H54 (cell line): ENCODE results near the gene JUP.
"Not testable (repeated sequence)": the region's sequence is repeated elsewhere in the genome, so short reads cannot be mapped to it uniquely, and the experiment has no call there.

Experiments
- DNase-seq: peaks from one replicate; pipeline ENCODE4 v3.0.0; 2011; ENCODE audit warnings: low spot score, mixed read lengths; ENCODE audit not compliant: insufficient read length
- FAIRE-seq: peaks from 3 replicates; lab custom pipeline; 2011; peaks lifted over from hg19 to GRCh38; lab: Jason Lieb, UNC
- POLR2A ChIP-seq: IDR thresholded peaks from 2 replicates; pipeline ENCODE4 v1.6.1; 2011; ENCODE audit warnings: low read depth, mild to moderate bottlenecking, low read length

The JUP gene

DNA sequence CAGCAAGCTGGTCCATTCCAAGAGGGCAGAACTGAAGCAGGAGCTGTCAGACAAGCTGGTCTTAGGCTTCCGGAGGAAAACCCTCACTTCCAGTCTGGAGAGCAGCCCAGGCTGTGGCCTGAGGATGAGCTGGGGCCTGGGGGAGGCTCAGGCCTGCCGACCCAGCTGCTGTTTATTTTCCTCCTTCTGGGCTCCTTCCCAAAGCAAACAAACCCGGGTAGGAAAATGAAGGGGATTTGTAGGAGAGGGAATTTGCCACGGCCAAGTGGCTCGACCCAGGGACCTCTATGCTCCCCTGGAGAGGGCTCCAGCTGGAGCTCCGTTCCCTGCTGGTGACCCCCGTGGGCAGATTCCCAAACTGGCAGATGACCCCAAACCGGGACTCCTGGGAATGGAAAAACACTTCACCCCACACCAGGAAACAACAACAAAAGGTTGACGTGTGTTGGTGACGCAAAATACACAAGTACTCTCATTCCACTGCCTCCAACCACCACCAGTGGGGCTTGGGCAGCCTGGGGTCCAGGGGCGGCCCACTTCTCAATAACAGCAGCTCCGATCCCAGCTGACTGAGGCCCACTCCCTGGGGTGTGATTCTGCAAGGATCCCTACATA, 8.8 kb downstream of the JUP start:
- no peak for FAIRE-seq
- no peak; the same call in 1 of the 2 replicates for TF ChIP-seq POLR2A
- peak; percentile 90 for DNase-seq

DNA sequence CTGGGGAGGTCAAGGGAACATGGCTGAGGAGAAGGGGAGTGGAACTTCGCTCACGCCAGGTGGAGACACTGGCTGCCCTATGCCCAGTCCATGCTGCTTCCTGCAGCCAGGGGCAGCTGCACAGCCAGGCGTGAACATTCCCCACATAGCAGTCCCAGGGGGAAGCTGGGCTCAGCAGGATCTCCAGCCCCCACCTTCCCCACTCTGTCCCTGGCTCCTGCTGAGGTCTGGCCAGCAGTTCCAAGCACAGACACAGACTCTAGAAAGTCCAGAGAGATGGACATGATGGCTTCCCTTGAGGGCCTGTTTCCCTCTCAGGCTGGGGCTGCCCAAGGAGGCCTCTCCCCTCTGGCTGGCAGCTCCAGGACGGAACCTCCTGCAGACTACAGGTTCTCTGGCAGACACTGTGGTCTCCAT, 9.3 kb downstream of the JUP start:
- DNase-seq (peak; percentile 54), FAIRE-seq (no peak)
- TF ChIP-seq POLR2A = no peak

DNA sequence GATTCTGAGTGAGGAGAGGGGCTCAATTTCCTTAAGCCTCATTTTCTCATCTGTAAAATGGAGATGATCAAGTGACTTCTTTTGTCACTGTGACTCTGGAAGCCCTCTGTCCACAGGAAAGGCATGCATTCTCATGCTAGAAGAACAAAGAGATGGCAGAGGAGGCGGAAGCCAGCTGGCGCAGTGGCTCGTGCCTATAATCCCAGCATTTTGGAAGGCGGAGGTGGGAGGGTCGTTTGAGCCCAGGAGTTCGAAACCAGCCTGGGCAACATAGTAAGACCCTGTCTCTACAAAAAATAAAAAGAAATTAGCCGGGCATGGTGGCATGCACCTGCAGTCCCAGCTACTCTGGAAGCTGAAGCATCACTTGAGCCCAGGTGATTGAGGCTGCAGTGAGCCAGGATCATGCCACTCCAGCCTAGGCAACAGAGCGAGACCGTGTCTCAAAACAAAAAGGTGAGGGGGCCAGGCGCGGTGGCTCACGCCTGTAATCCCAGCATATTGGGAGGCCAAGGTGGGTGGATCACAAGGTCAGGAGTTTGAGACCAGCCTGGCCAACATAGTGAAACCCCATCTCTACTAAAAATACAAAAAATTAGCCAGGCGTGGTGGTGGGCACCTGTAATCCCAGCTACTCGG, 10.1 kb downstream of the JUP start:
- DNase-seq, FAIRE-seq: not testable (repeated sequence)

DNA sequence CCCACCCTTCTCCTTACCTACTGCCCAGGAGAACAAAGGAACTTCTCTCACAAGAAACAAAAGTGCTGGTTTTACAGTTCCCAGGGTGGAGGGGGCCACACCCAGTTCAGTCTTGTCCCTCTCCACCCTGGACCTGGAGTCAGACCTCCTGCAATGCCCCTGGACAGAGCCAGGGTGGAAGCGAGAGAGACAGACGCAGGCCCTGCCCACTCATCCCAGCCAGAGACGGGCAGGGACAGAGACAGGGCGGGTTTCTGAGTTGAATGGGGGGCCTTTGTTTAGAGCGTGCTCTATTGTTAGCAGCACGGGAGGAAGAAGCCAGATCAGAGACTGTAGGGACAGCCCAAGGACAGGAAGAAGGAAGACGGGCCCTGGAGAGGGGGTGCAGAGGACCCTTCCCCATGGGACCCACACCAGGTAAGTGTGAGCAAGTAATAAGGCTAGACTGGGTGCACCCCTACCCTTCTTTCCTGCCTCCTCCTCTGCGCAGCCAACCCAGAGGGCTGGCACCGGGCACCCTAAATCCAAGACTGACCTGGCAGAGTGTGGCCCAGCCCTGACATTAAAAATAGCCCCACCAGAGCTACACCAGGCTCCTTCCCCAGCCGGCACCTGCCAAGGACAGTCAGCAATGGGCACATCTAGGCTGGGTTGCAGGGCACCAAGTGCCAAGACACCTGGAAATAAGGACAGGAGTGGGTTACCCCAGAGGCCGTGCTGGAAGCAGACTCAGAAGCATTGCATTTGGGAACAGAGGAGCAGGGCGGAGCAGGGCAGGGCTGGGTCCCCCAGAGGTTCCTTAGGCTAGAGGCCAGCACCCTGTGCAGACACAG, 10.9 kb downstream of the JUP start:
- FAIRE-seq (no peak), DNase-seq (no peak)
- TF ChIP-seq POLR2A = no peak

DNA sequence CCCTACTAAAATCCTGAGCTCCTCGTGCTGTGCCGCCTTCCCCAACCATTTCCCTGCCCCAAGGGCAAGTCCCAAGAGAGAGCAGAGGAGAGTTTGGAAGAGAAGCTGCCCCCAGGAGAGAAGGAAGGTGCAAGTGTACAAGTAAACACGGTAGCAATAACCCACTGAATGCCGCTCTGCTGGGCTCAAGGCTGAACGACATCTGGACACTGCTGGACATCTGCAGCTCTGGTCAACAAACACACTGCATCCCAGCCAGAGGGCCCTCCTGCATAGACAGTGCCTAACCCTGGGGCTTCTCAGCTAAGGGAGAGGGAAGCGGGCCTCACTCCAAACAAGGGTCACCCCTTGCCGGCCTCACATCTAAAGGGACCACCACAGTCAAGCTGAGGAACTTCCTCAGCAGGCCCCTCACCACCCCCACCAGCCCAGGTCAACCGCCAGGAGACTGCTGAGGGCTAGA, 12.7 kb downstream of the JUP start:
- no peak for FAIRE-seq
- no peak for DNase-seq
- no peak for TF ChIP-seq POLR2A

DNA sequence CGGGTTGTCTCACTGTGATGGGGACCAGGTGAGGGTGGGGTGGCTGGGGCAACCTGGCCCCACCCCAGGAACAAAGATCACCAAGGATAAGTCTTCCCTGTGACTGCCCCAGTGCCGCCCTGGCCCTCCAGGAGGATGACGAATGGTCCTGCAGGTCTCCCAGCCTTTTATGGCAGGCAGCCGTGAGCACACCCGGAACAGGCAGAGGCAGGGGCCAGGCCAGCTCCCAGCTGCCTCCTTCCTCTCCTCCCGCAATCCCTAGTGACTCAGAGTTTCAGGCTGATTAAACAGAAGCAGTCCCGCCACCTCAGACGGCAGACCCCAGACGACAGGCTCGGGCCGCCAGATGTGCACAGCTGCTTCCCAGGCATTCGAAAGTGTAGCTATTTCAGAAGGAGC, 13.3 kb downstream of the JUP start:
- no peak for TF ChIP-seq POLR2A
- FAIRE-seq (peak; percentile 33), DNase-seq (peak; percentile 94)

DNA sequence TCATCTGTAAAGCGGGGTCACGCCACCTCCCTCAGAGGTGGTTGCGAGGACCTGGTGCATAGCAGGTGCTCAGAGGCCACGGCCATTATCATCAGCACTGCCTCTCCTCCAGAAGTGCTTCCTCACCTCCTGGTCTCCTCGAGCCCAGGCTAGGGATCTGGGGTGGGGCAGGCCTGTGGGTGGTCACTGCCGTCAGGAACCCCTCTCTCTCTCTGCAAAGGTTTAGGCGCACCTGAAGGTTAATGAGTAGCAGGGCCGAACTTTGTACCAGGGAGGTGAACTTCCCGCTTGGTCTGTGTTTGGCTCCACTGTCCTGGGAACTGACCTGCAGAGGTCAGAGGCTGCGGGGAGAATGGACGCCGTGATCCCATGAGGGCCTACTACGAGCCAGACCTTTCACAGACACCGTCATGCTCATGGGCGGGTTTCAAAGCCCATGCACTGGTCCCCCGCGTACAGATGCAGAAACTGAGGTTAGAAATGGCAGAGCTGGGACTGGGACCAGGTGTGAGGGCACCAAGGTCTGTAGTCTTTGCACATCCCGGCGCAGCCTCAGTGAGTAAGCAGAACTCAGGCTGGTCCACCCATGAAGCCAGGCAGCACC, 13.8 kb downstream of the JUP start:
- no peak for TF ChIP-seq POLR2A
- FAIRE-seq (no peak), DNase-seq (no peak)

DNA sequence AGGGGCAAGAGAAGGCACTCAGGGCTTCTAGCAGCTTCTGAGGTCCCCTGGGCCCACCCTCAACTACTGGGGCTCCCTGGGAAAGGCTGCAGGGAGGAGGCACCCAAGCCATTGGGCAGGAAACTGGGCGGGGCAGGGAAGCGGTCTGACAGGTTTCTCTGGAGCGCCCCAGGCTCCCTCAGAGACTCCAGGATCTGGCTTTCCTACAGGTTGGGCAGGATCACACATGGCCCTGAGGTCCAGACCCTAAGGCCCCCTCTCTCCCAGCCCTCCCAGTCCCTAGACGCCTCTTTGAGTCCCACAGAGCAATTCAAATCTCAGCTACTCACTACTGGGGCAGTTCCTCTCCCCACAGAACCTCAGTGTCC, 14.3 kb downstream of the JUP start:
- TF ChIP-seq POLR2A = no peak
- FAIRE-seq = no peak
- DNase-seq = no peak

DNA sequence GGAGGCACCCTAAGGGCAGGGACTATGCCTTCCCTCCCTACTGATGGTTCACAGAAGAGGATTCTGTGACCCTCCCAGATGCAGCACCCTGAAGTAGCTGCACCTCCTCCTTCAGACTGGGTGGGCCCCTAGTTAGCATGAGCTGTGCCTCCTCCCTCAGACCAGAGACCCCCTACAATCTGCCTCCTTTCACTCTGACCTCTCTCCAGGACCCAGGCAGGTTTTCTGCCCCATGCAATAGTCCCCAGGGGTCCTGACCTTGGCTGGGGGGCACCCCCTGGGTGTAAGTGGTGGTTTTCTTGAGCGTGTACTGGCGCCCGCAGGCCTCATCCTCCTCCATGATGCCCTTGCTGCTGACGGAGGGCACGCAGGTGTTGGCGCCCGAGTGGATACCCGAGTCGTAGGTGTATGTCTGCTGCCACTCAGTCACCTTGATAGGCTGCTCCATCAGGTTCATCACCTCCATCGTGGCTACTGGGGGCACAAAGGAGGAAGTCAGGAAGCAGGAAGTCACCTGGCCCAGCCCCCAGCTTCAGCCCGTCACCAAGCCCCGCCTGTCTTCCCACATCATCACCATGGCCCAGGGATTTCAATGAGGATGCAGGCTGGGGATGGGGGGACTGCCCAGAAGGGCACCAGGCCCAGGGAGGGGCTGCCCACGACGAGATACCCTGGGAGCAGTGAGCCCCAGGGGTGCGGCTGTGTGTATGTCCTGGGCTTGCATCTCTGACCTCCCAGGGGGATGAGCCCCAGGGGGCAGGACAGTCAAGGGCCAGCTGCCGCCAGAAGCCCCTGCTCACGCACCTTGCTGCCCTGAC, 14.9 kb downstream of the JUP start:
- TF ChIP-seq POLR2A = no peak
- DNase-seq (no peak), FAIRE-seq (no peak)

DNA sequence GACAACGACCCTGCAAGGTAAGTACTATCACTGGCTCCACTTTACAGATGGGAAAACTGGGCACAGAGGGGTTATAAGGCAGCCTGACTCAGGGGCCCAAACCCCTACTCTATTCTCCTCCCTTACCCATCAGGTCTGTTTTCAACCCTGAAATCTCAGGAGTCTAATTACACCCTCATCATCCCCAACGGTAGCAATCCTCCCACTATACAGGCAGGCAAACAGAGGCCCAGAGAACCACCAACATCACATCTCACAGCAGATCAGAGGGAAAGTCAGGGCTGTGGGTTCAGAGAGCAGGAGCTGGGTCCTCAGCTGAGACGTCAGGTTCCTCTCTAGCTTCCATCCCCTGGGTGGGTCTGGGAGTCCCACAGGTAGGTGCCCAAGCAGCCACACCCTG, 16.5 kb downstream of the JUP start:
- no peak for TF ChIP-seq POLR2A
- DNase-seq (no peak), FAIRE-seq (no peak)

DNA sequence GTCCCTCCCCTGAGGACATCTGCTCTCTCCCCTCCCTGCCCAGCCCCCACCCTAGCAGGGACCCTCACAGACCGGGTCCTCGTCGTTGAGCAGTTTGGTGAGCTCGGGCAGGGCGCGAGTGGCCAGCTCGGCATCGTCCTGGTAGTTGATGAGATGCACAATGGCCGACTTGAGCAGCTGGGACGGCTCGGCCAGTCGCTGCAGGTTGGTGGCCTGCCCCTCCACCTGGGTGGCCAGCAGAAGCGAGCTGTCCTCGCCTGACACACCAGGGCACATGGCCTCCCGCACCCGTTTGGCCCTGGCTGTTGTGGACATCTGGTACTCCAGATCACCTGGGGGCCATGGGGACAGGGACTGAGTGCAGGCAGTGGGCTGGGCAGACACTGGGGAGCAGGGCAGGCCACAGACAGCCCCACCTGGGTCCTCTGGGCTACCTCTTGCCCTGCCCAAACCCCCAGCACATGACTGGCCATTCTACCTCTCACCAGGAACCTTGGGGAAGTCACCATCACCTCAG, 17.1 kb downstream of the JUP start:
- no peak for TF ChIP-seq POLR2A
- FAIRE-seq (no peak), DNase-seq (no peak)

DNA sequence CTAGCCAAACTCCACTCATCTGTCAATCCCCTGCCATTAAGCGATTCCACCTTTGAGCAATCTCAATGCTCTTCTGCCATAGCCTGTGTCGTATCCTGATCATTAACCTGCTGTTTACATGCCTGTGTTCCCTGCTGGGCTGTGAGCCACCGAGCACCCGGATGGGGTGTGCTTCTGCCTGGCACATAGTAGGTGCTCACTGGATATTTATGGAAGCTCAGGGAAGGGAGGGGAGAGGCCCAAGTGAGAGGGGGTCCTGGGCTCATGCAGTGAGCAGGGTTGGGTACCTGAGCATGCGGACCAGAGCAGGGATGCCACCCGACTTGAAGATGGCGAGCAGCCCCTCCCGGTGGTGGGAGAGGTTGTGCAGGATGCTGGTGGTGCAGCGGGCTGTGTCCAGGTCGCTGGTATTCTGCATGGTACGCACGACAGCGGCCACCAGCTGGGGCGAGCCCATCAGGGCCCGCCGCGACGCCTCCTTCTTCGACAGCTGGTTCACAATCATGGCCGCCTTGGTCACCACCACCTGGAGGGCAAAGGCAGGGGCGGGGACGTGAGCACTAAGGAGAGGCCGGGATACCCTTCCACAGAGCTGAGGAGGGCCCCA, 17.7 kb downstream of the JUP start:
- no peak for FAIRE-seq
- no peak for TF ChIP-seq POLR2A
- no peak for DNase-seq
